ENCODE results near the gene CHKB.

DNA sequence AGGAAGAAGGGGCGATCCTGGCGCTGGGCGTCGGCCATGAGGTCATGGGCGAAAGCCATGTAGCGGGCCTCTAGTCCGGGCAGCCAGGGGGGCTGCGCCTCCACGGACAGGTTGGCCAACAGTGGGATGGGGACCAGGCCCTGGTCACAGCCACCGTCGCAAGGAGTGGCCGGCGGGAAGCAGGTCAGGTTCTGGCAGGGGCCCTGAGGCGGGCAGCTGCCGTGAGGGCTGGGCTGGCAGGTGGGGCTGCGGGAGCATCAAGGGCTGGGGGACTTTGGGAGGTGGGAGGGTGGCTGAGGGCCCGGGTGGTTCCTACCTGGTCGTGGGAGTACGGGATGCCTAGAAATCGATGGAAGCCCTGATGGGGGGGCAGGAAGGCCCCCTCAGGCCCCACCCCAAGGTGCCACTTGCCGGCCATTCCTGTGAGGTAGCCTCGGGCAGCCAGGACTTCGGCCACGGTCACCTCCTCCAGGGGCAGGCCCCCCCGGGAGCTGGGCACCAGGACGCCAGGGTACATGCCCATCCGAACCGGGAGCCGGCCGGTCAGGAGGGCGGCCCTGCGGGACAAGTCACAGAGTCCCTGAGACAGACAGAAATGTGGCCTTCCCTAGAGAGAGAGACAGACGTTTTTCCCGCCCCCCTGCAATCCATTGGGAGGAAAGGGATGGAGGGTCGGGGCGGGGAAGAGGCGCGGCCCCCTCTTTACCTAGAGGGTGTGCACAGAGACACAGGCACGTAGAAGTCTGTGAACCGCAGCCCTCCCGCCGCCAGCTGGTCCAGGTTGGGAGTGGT is 44.4 kb upstream of the CHKB start:
- no peak for TF ChIP-seq GATA2 (IDR thresholded peaks at IDR 0.05; ENCODE audit: low read depth, low read length)
- no peak for TF ChIP-seq GATA3 (IDR thresholded peaks at IDR 0.05; ENCODE audit: low read depth, low read length)
